HG03097 (cell line): Measurements from ENCODE around the gene GALNT17.

Experiments
- ATAC-seq: cut with Tn5 transposase; IDR thresholded peaks from one replicate; pipeline ENCODE4 v1.9.1; 2021; ENCODE audit not compliant: unreplicated experiment, low FRiP score

Gene GALNT17

GRCh38 chr7:71272509-71273490 is 140.9 kb downstream of the GALNT17 start:
- ATAC-seq = no peak

DNA sequence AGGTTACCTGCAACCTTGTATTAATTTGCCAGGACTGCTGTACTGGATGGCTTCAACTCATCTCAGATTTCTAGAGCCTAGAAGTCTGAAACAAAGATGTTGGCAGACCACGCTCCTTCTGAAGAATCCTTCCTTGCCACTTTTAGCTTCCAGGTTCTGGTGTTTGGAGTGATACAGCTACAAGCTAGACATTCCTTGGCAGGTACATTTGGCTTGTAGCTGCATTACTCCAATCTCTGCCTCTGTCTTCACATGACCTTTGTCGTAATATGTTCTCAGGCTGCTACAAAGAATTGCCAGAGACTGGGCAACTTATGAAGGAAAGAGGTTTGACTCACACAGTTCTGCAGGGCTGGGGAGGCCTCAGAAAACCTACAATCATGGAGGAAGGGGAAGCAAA is 146.3 kb downstream of the GALNT17 start:
- ATAC-seq = no peak

- ATAC-seq = no peak
Measured at GRCh38 chr7:71281261-71281660, 149.3 kb downstream of the GALNT17 start.

DNA sequence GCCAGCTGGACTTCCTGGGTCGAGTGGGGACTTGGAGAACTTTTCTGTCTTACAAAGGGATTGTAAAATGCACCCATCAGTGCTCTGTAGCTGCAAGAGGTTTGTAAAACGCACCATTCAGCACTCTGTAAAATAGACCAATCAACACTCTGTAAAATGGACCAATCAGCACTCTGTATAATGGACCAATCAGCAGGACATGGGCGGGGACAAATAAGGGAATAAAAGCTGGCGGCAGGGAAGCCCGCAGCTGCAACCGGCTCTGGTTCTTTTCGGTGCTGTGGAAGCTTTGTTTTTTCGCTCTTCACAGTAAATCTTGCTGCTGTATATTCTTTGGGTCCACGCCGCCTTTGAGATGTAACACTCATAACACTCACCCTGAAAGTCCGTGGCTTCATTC is 151.9 kb downstream of the GALNT17 start:
- no peak for ATAC-seq

GRCh38 chr7:71285571-71286145 is 153.7 kb downstream of the GALNT17 start:
- ATAC-seq = no peak

GRCh38 chr7:71286336-71286735 is 154.4 kb downstream of the GALNT17 start:
- no peak for ATAC-seq

DNA sequence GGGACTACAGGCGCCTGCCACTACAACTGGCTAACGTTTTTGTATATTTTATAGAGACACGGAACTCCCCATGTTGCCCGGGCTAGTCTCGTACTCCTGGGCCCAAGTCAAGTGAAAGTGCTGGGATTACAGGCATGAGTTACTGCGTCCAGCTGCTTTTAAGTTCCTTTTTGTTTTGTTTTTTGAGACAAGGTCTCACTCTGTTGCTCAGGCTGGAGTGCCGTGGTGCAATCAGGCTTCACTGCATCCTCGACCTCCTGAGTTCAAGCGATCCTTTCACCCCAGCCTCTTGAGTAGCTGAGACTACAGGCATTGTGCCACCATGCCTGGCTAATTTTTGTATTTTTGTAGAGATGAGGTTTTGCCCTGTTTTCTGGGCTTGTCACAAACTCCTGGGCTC is 155.0 kb downstream of the GALNT17 start:
- ATAC-seq = no peak

- ATAC-seq = no peak
Measured at GRCh38 chr7:71290452-71290851, 158.5 kb downstream of the GALNT17 start.

DNA sequence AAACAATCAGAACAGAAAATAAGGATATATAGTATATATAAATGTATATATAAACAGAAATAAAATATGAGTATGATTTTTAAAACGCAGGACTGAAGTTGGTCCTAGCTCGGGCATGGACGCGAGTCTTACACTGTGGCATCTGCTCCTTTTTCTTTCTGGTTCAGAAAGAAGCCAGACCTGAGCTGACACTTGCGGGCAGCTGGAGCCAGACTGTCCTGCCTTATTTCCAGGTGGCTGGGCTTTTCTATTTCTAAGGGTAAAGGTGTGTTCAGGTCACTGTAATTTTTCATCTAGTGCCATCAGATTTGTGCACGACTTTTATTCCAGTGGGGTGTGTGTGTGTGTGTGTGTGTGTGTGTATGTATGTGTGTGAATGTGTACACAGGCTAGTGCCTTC is 166.4 kb downstream of the GALNT17 start:
- ATAC-seq = no peak

DNA sequence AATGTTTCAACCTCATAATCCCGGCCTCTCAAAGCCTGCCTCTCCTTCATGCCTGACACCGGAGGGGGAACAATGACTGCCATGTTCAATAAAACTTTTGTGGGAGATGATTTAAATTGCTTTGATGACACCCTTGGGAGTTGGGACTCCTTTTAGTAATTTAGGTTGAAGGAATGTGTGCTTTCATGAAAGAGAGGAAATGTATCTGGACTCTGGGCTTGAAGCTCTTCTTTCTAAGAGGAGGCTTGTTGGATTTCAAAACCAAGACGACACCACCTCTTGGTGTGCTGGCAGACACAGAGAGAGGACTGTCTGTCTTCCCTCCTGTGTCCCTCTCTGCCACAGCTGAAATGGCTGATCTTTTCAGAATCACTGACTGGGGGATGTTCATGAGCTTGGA is 168.1 kb downstream of the GALNT17 start:
- no peak for ATAC-seq

GRCh38 chr7:71300603-71301002 is 168.7 kb downstream of the GALNT17 start:
- no peak for ATAC-seq

DNA sequence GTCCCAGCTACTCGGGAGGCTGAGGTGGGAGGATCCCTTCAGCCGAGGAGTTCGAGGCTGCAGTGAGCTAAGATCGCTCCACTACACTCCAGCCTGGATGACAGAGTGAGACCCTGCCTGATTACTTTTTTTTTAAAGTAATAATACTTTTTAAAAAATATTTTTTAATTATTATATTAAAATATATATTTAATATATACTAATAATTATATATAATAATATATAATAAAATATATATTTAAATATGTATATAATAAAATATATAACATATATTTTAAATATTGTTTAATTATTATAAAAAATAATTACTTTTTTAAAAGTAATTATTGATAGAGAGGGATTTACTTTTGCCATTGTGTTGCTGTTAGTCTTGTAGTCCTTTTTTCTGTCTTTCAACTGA is 169.2 kb downstream of the GALNT17 start:
- no peak for ATAC-seq

GRCh38 chr7:71303566-71303965 is 171.6 kb downstream of the GALNT17 start:
- ATAC-seq = no peak

- no peak for ATAC-seq
Measured at GRCh38 chr7:71308096-71308495, 176.2 kb downstream of the GALNT17 start.

GRCh38 chr7:71311576-71311975 is 179.6 kb downstream of the GALNT17 start:
- ATAC-seq = no peak

DNA sequence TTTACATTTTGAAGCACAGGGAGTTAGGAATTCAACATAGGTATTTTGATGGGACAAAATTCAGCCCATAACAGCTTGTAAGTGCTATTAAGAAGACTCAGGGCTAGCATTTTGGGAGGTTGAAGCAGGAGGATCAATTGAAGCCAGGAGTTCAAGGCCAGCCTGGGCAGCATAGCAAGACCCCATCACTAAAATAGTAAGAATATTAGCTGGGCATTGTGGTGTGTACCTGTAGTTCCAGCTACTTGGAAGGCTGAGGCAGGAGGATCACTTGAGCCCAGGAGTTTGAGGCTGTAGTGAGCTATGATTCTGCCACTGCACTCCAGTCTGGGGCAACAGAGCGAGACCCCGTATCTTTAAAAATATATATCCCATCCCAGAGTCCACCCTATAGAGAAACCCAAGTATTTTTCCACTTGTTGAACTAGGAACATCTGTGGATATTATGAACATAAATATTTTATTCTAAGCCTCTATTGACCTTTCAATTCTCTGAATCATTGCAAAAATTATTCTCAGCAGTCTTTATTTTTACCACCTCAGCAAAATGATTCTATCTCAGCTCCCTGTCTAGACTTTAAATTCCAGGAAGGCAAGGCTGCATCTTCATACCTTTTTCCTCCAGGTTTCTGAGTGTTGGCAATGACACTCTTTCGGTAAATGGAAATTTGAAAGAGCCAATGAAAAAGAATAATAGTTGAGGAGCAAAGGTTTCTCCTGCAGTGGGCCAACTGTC is 181.0 kb downstream of the GALNT17 start:
- ATAC-seq = no peak

DNA sequence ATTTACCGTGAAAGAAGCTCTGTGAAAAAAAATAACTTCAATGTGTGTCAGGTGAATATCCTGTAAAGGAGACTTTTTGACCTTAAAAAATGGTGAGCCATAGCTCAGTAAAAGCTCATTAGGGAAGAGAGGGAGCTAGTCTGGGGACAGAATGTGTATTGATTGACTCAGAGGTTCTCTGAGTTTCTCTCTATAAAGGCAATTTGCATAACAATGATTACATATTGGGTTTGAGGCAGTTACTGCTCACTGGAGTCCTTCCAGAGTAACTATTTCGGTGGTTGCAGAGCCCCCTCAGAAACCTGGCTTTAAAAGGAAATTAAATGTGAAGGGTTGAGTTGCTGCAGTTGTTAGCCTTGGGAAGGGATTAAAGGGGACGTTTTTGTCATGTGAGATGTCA is 181.6 kb downstream of the GALNT17 start:
- no peak for ATAC-seq

DNA sequence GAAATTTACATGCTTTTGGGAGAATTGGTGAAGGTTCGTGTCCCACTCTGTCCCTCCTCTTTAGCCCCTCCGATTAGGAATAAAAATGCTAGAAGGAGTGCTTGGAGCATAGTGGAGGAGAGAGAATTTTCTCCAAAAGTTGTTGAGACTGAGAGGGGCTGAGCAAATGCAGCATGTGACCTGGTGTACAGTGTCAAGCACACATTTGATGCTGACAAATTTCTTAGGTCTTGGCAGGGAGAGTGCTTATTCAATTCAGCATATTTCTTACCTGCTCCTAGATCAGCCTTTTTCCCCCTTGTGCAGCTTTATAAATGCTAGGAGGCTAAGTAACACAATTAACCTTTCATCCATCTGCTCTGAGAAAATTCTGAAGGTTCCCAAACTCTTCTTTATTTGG is 189.0 kb downstream of the GALNT17 start:
- no peak for ATAC-seq

DNA sequence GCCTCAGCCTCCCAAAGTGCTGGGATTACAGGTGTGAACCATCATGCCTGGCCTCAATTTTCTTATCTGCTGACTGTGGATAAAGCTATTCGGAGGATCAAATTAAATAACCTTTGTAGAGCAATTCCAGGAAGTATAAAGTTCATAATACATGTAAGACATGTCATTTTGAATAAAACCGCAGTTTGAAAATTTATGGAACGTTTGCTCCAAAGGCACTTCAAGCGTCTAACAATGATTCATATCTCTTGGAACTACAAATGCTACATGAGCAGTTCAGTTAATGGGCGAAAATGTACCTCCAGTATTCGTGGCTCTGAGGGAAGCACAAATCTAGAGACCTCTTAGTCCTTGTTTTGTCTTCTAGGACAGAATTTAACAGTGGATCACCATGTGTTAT is 190.3 kb downstream of the GALNT17 start:
- no peak for ATAC-seq

- no peak for ATAC-seq
Measured at GRCh38 chr7:71323726-71324125, 191.8 kb downstream of the GALNT17 start.

- no peak for ATAC-seq
Measured at GRCh38 chr7:71325151-71325550, 193.2 kb downstream of the GALNT17 start.
